ENCODE results near the gene SLC27A6.

GRCh38 chr5:129078247-129078646, 113.0 kb downstream of the SLC27A6 start:
- no peak for TF ChIP-seq POLR2A (IDR thresholded peaks at IDR 0.05)
- TF ChIP-seq CTCF (IDR thresholded peaks at IDR 0.05): no peak
- no peak for TF ChIP-seq POLR2AphosphoS5 (IDR thresholded peaks at IDR 0.05)

Data from upper lobe of left lung (tissue), 4 donors.